GM12878 (cell line): ENCODE data around the gene FRS3. TPM values are rescaled to one million over a fixed set of nuclear protein-coding genes. Genes with fewer than 3 reads are reported as not detected.
A peak's percentile ranks its signal among the peaks of the same experiment; 100 is the strongest.

Experiments
- ATAC-seq: fragments of 200-7000 bp; cut with Tn5 transposase; 3 replicates; pipeline ENCODE4 v1.9.1; 2020; ENCODE audit warnings: mild to moderate bottlenecking, moderate library complexity
- Bru-seq: library from RNA; stranded (reverse); fragments of 400-500 nt; gene quantifications from one replicate; lab custom pipeline; 2021; lab: Mats Ljungman, UMichigan
- BruChase-seq, 2 experiments: library from RNA; stranded (reverse); fragments of 400-500 nt; gene quantifications; one replicate each; lab custom pipeline; 2021; lab: Mats Ljungman, UMichigan
- BruUV-seq: library from RNA; stranded (reverse); fragments of 400-500 nt; replicated peaks from 2 replicates; lab custom pipeline; 2021; lab: Mats Ljungman, UMichigan
- CTCF ChIA-PET: fragments of 300-600 bp; sonication (Branson Sonifier 250); formaldehyde crosslinking; extraction: SDS; loops from one replicate; lab custom pipeline; 2021; ENCODE audit warnings: inconsistent platforms; lab: Yijun Ruan, JAX
- POLR2A ChIA-PET: fragments of 350-600 bp; formaldehyde crosslinking; extraction: SDS; loops from one replicate; lab custom pipeline; 2021; ENCODE audit warnings: inconsistent platforms; lab: Charles Lee
- RAD21 ChIA-PET: fragments of 300-600 bp; sonication (Branson Sonifier 250); formaldehyde crosslinking; loops from one replicate; lab custom pipeline; 2023; ENCODE audit warnings: antibody characterized with exemption; ENCODE audit not compliant: unreplicated experiment; lab: Charles Lee
- SMC1A ChIA-PET: fragments of 300-600 bp; sonication (Branson Sonifier 250); formaldehyde crosslinking; loops from one replicate; lab custom pipeline; 2023; ENCODE audit not compliant: unreplicated experiment, uncharacterized antibody; lab: Charles Lee
- DNase-seq: peaks from one replicate; pipeline ENCODE4 v3.0.0-alpha.2; 2011; ENCODE audit warnings: low read depth, low spot score
- FAIRE-seq: peaks from 3 replicates; lab custom pipeline; 2011; peaks lifted over from hg19 to GRCh38; lab: Jason Lieb, UNC
- H2AFZ ChIP-seq: 2 replicates; pipeline ENCODE4 v1.6.0; 2011; ENCODE audit warnings: low read depth, low read length, control low read depth; ENCODE audit not compliant: control insufficient read depth
- H3K27ac ChIP-seq: 2 replicates; pipeline ENCODE4 v1.5.1; 2011; ENCODE audit warnings: control low read depth; ENCODE audit not compliant: control insufficient read depth, insufficient read depth
- H3K27me3 ChIP-seq, 2 experiments: replicated peaks in 1 of 2; 2 replicates each; pipeline versions ENCODE4 v1.6.0 to v1.6.1; 2011; ENCODE audit warnings: low read length in 1 of 2; ENCODE audit not compliant: control insufficient read depth in 2 of 2, insufficient read depth in 2 of 2
- H3K36me3 ChIP-seq, 2 experiments: 2 replicates each; pipeline ENCODE4 v1.5.1; 2011; ENCODE audit warnings: low read length in 1 of 2; ENCODE audit not compliant: control insufficient read depth in 2 of 2, insufficient read depth in 2 of 2
- H3K4me1 ChIP-seq: 2 replicates; pipeline ENCODE4 v1.6.1; 2011; ENCODE audit warnings: mild to moderate bottlenecking, low read length, moderate library complexity, mixed read lengths; ENCODE audit not compliant: control insufficient read depth, insufficient read depth
- H3K4me2 ChIP-seq: 2 replicates; pipeline ENCODE4 v1.6.0; 2011; ENCODE audit warnings: control low read depth; ENCODE audit not compliant: control insufficient read depth, insufficient read depth
- H3K4me3 ChIP-seq: fragments of 200-600 bp; sonication (generic); 2 replicates; pipeline ENCODE4 v1.5.1; 2016
- H3K79me2 ChIP-seq: 2 replicates; pipeline ENCODE4 v1.6.0; 2011; ENCODE audit warnings: low read length; ENCODE audit not compliant: control insufficient read depth, insufficient read depth
- H3K9ac ChIP-seq: 2 replicates; pipeline ENCODE4 v1.8.0; 2011; ENCODE audit warnings: low read length, control low read depth, mixed read lengths; ENCODE audit not compliant: control insufficient read depth, insufficient read depth
- H3K9me3 ChIP-seq: replicated peaks from 3 replicates; pipeline ENCODE4 v1.5.1; 2011; ENCODE audit warnings: mild to moderate bottlenecking, low read length; ENCODE audit not compliant: control insufficient read depth, insufficient read depth
- H4K20me1 ChIP-seq: 2 replicates; pipeline ENCODE4 v1.6.0; 2011; ENCODE audit not compliant: control insufficient read depth, insufficient read depth
- BACH1 ChIP-seq: fragments of 450-650 bp; IDR thresholded peaks from 2 replicates; pipeline ENCODE4 v1.6.1; 2017; ENCODE audit warnings: mild to moderate bottlenecking, borderline replicate concordance
- MYC ChIP-seq: IDR thresholded peaks from 2 replicates; pipeline ENCODE4 v1.6.1; 2011; ENCODE audit warnings: mild to moderate bottlenecking, low read length, moderate library complexity, inconsistent platforms; ENCODE audit not compliant: insufficient read depth, insufficient replicate concordance, insufficient read length, severe bottlenecking
- RFX5 ChIP-seq: IDR thresholded peaks from 2 replicates; pipeline ENCODE4 v1.6.1; 2011; ENCODE audit warnings: low read depth, low read length, improper control_type of control experiment
- SUZ12 ChIP-seq: fragments of 200-600 bp; sonication (generic); IDR thresholded peaks from one replicate; pipeline ENCODE4 v1.6.1; 2018; ENCODE audit warnings: antibody characterized with exemption, mild to moderate bottlenecking; ENCODE audit not compliant: unreplicated experiment
- TCF7 ChIP-seq: IDR thresholded peaks from 2 replicates; pipeline ENCODE4 v1.6.1; 2014; ENCODE audit warnings: antibody characterized with exemption, borderline replicate concordance
- ZNF622 ChIP-seq: fragments of 450-650 bp; IDR thresholded peaks from 2 replicates; pipeline ENCODE4 v1.6.1; 2017; ENCODE audit warnings: mild to moderate bottlenecking, inconsistent platforms
- ZZZ3 ChIP-seq: IDR thresholded peaks from 2 replicates; pipeline ENCODE4 v1.6.1; 2011; ENCODE audit warnings: low read depth; ENCODE audit not compliant: control insufficient read depth, insufficient read length
- WGBS: methylation state at CpG from one replicate; pipeline ENCODE4 v1.1.6; 2016; ENCODE audit warnings: low lambda C conversion rate; ENCODE audit not compliant: insufficient replicate concordance, insufficient coverage; ENCODE audit errors: missing lambda C conversion rate; 5-methylcytosine and 5-hydroxymethylcytosine counted together
- in situ Hi-C: fragments of 300-500 bp; cut with MboI; formaldehyde crosslinking; loops from 9 replicates; pipeline ENCODE4 v1.14.3; 2018; ENCODE audit warnings: mixed read lengths
- intact Hi-C: fragments of 100-400 bp; cut with micrococcal nuclease; formaldehyde crosslinking; loops from one replicate; pipeline ENCODE4 v1.14.2; 2022; ENCODE audit not compliant: unreplicated experiment
- long read RNA-seq, 2 experiments: library from polyadenylated mRNA; unstranded; transcript quantifications; one replicate each; pipeline ENCODE4 v2.0.0, GENCODE V29; 2019 to 2020
- polyA minus RNA-seq, 3 experiments: library from RNA; depleted of rRNA, polyadenylated mRNA; stranded (reverse); fragments of >200 nt; gene quantifications; 2 replicates each; pipeline ENCODE4 v1.2.3, GENCODE V29; 2011
- polyA plus RNA-seq, 11 experiments: library from polyadenylated mRNA; depleted of rRNA in 4 of 11; unstranded in 6 of 11; stranded (reverse) in 5 of 11; fragments of >200 nt; fragmentation: Nextera tagmentation in 4 of 11; fragmentation: Illumina TruSeq in 1 of 11; extraction: Ambion mirVana in 4 of 11; extraction: Trizol in 1 of 11; gene quantifications; 1 replicate in 1 of 11; 2 replicates in 10 of 11; pipeline versions ENCODE4 v1.2.1 to v1.2.3, GENCODE V29; 2011 to 2016; ENCODE audit warnings: inconsistent platforms in 2 of 11, missing spikeins in 2 of 11, low read depth in 1 of 11
- total RNA-seq, 4 experiments: library from RNA; depleted of rRNA in 3 of 4; stranded (reverse); fragments of >200 nt in 3 of 4; fragmentation: Illumina TruSeq in 1 of 4; extraction: Trizol in 1 of 4; gene quantifications; 2 replicates each; pipeline versions ENCODE4 v1.2.1 to v1.2.3, GENCODE V29; 2013 to 2021
- TF ChIP-seq, protein P1 (sequence below): fragments of 450-650 bp; formaldehyde crosslinking; IDR thresholded peaks from 2 replicates; pipeline ENCODE4 v1.4.0; 2020; ENCODE audit warnings: mild to moderate bottlenecking, moderate library complexity
- TF ChIP-seq, protein P2 (sequence below): fragments of 450-650 bp; formaldehyde crosslinking; IDR thresholded peaks from 2 replicates; pipeline ENCODE4 v1.4.0; 2022; ENCODE audit warnings: mild to moderate bottlenecking, moderate library complexity

Gene FRS3, protein sequence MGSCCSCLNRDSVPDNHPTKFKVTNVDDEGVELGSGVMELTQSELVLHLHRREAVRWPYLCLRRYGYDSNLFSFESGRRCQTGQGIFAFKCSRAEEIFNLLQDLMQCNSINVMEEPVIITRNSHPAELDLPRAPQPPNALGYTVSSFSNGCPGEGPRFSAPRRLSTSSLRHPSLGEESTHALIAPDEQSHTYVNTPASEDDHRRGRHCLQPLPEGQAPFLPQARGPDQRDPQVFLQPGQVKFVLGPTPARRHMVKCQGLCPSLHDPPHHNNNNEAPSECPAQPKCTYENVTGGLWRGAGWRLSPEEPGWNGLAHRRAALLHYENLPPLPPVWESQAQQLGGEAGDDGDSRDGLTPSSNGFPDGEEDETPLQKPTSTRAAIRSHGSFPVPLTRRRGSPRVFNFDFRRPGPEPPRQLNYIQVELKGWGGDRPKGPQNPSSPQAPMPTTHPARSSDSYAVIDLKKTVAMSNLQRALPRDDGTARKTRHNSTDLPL
- 3.2 TPM in 2 replicates for total RNA-seq (2013; cell fraction: nucleolus; rRNA removed)
- 1.4 and 2.1 TPM in 2 replicates for total RNA-seq (2014; rRNA removed)
- total RNA-seq (2014; rRNA removed; fragmentation: Illumina TruSeq; extraction: Trizol): 1.3 TPM in 2 replicates
- 3.2 and 3.6 TPM in 2 replicates for total RNA-seq (2021)
- 6.6 TPM for polyA plus RNA-seq (2011; ENCODE audit: low read depth)
- 1.7 and 2.1 TPM in 2 replicates for polyA plus RNA-seq (2011; rRNA removed)
- polyA plus RNA-seq (2011; cell fraction: cytosol; rRNA removed): 2.8 and 3.8 TPM in 2 replicates
- polyA plus RNA-seq (2011; cell fraction: nucleus; rRNA removed): 6.8 and 8.2 TPM in 2 replicates
- 1.8 and 1.9 TPM in 2 replicates for polyA plus RNA-seq (2012)
- polyA plus RNA-seq (2014; fragmentation: Illumina TruSeq; extraction: Trizol): 0.16 and 1.2 TPM in 2 replicates
- under 1 TPM; 0.05 to 0.09 TPM for polyA plus RNA-seq (2014; fragmentation: Nextera tagmentation; extraction: Ambion mirVana)
- polyA plus RNA-seq (2014; rRNA removed): 3.4 and 3.8 TPM in 2 replicates
- 1 to 10 TPM; 1.4 to 2.7 TPM for polyA plus RNA-seq (2016; fragmentation: Nextera tagmentation; extraction: Ambion mirVana)
- 1.1 and 2.0 TPM in 2 replicates for polyA minus RNA-seq (2011; rRNA and poly(A)+ RNA removed)
- 1.2 TPM in 2 replicates for polyA minus RNA-seq (2011; cell fraction: cytosol; rRNA and poly(A)+ RNA removed)
- 0.73 and 2.9 TPM in 2 replicates for polyA minus RNA-seq (2011; cell fraction: nucleus; rRNA and poly(A)+ RNA removed)
- Bru-seq, nascent RNA: percentile 53 among the genes with signal in this experiment
- percentile 44 among the genes with signal in this experiment for BruChase-seq, experiment 1, labeled RNA remaining after a 6-hour chase
- BruChase-seq, experiment 2, labeled RNA remaining after a 2-hour chase: percentile 49 among the genes with signal in this experiment
- long read RNA-seq, experiment 1: 0 reads
- long read RNA-seq, experiment 2: 0 reads

DNA sequence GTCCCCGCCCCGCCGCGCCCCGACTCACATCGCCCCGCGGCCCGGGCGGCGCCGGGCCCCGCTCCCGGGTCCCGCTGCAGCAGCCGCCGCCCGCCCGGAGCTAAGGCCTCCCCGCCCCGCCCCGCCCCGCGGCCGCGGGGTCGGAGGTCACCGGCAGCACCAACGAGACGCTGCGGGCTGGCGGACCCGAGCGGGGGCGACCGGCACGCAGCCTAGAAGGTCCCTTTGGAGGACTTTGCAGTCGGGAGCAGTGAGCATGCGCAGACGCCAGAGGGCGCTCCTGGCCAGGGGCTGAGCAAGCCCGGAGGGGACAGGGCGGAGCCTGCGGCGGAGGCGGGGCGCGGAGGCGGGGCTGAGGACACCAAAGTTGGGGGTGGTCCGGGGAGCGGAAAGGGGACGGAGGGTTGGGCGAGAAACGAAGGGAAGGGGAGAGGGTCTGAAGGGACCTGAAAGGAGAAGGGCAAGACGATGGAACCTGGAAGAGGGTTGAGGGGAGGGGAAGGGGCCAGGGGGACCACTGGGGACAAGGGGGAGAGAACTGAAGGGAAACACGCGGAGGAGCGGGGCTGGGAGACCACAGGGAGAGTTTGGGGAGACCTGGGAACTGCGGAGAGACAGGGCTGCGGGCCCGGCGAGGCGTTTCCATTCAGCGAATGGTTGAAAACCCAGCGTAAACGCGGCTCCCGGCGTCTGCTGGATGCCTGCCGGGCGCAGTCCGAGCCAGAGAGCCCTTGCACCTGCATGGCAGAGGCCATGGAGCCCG is at the start of gene FRS3:
Gene FRS3 (minus strand): TSS at position 113 of the 763 bp plus-strand sequence. CDS start 2,913 bp downstream, outside the sequence.
- DNase-seq (peak; percentile 78), FAIRE-seq (peak; percentile 89), ATAC-seq (peak; percentile 95)
- WGBS: under 1% methylated on average over 42 of the region's 73 CpGs
- BruUV-seq: no TSS peak
- H4K20me1 ChIP-seq: no peaks in the 10 kb centered on the region
- no peaks in the 10 kb centered on the region for H3K79me2 ChIP-seq
- peak within 1 kb of the TSS; percentile 74 for H3K4me3 ChIP-seq
- peak within 1 kb of the TSS; percentile 98 for H3K4me2 ChIP-seq
- H3K9ac ChIP-seq: peak within 1 kb of the TSS; percentile 72
- intact Hi-C loops (loop anchor here (1.0 to 5.0 kb wide), 5 partner anchors 73 to 432 kb away; no protein-coding TSS in a partner anchor), in situ Hi-C loops (no loop called here)
- ChIA-PET SMC1A (interaction anchor here (0.6 kb wide), 1 partner anchor 265 kb away, joined by 3 read pairs; no protein-coding TSS in a partner anchor), RAD21 (interaction anchor here (0.6 to 1.9 kb wide), 7 partner anchors 34 to 266 kb away, joined by 3 to 9 read pairs (median 4); no protein-coding TSS in a partner anchor), CTCF (interaction anchor here (0.7 to 8.3 kb wide), 2 partner anchors 97 to 264 kb away, joined by 3 to 141 read pairs; no protein-coding TSS in a partner anchor), POLR2A (interaction anchor here (0.6 kb wide), 1 partner anchor 167 kb away, joined by 3 read pairs; no protein-coding TSS in a partner anchor)
- H3K36me3 ChIP-seq: peaks cover 0 to 3% of the 10 kb centered on the region in 2 experiments; a peak in 1 of 4 replicates
- H3K27me3 ChIP-seq: no peaks in the 10 kb centered on the region
- H2AFZ ChIP-seq: peak within 1 kb of the TSS; percentile 88
- peaks cover 18% of the 10 kb centered on the region for H3K4me1 ChIP-seq
- H3K9me3 ChIP-seq: no peaks in the 10 kb centered on the region
- no peak within 1 kb of the TSS for H3K27ac ChIP-seq
- TF ChIP-seq RFX5 (no peak), TCF7 (no peak), ZNF622 (no peak), BACH1 (peak; percentile 53; the same call in 1 of the 2 replicates), SUZ12 (no peak), ZZZ3 (no peak), MYC (no peak)
- TF ChIP-seq, protein P1, sequence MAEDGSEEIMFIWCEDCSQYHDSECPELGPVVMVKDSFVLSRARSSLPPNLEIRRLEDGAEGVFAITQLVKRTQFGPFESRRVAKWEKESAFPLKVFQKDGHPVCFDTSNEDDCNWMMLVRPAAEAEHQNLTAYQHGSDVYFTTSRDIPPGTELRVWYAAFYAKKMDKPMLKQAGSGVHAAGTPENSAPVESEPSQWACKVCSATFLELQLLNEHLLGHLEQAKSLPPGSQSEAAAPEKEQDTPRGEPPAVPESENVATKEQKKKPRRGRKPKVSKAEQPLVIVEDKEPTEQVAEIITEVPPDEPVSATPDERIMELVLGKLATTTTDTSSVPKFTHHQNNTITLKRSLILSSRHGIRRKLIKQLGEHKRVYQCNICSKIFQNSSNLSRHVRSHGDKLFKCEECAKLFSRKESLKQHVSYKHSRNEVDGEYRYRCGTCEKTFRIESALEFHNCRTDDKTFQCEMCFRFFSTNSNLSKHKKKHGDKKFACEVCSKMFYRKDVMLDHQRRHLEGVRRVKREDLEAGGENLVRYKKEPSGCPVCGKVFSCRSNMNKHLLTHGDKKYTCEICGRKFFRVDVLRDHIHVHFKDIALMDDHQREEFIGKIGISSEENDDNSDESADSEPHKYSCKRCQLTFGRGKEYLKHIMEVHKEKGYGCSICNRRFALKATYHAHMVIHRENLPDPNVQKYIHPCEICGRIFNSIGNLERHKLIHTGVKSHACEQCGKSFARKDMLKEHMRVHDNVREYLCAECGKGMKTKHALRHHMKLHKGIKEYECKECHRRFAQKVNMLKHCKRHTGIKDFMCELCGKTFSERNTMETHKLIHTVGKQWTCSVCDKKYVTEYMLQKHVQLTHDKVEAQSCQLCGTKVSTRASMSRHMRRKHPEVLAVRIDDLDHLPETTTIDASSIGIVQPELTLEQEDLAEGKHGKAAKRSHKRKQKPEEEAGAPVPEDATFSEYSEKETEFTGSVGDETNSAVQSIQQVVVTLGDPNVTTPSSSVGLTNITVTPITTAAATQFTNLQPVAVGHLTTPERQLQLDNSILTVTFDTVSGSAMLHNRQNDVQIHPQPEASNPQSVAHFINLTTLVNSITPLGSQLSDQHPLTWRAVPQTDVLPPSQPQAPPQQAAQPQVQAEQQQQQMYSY (CRISPR knock-in tag): no peak
- TF ChIP-seq, protein P2, sequence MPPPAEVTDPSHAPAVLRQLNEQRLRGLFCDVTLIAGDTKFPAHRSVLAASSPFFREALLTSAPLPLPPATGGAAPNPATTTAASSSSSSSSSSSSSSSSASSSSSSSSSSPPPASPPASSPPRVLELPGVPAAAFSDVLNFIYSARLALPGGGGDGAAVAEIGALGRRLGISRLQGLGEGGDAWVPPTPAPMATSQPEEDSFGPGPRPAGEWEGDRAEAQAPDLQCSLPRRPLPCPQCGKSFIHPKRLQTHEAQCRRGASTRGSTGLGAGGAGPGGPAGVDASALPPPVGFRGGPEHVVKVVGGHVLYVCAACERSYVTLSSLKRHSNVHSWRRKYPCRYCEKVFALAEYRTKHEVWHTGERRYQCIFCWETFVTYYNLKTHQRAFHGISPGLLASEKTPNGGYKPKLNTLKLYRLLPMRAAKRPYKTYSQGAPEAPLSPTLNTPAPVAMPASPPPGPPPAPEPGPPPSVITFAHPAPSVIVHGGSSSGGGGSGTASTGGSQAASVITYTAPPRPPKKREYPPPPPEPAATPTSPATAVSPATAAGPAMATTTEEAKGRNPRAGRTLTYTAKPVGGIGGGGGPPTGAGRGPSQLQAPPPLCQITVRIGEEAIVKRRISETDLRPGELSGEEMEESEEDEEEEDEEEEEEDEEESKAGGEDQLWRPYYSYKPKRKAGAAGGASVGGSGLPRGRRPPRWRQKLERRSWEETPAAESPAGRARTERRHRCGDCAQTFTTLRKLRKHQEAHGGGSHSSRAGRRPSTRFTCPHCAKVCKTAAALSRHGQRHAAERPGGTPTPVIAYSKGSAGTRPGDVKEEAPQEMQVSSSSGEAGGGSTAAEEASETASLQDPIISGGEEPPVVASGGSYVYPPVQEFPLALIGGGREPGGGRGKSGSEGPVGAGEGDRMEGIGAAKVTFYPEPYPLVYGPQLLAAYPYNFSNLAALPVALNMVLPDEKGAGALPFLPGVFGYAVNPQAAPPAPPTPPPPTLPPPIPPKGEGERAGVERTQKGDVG: no peak
